HepG2 (cell line): Measurements from ENCODE around the gene RNF208. TPM values are rescaled to one million over a fixed set of nuclear protein-coding genes. Genes with fewer than 3 reads are reported as not detected.

Source experiments
- ATAC-seq: fragments of 200-7000 bp; cut with Tn5 transposase; 3 replicates; pipeline ENCODE4 v1.9.1; 2020; ENCODE audit warnings: mild to moderate bottlenecking, moderate library complexity
- BruUV-seq: library from RNA; stranded (reverse); fragments of 400-500 nt; replicated peaks from 2 replicates; lab custom pipeline; 2021; lab: Mats Ljungman, UMichigan
- CTCF ChIA-PET: fragments of 300-600 bp; formaldehyde crosslinking; extraction: SDS; loops from one replicate; lab custom pipeline; 2021; ENCODE audit warnings: low total read pairs, inconsistent platforms, low intra/inter-chr PET ratio; lab: Yijun Ruan, JAX
- POLR2A ChIA-PET: fragments of 350-600 bp; sonication (Branson Sonifier 250); formaldehyde crosslinking; loops from one replicate; lab custom pipeline; 2020; ENCODE audit warnings: antibody characterized with exemption, inconsistent platforms; lab: Yijun Ruan, JAX
- DNase-seq: peaks from one replicate; pipeline ENCODE4 v3.0.0-alpha.2; 2015; ENCODE audit warnings: low spot score
- FAIRE-seq: peaks from 3 replicates; lab custom pipeline; 2011; peaks lifted over from hg19 to GRCh38; lab: Jason Lieb, UNC
- H2AFZ ChIP-seq: one replicate; pipeline ENCODE4 v1.6.1; 2011; ENCODE audit warnings: low read length, inconsistent platforms
- H3K27ac ChIP-seq: fragments of 300-600 bp; 3 replicates; pipeline ENCODE4 v1.8.0; 2011; ENCODE audit warnings: mixed run types, mild to moderate bottlenecking, mixed read lengths, low read length, inconsistent platforms; ENCODE audit not compliant: insufficient read depth; ENCODE audit errors: extremely low read length
- H3K27me3 ChIP-seq, 2 experiments: fragments of 200-600 bp in 1 of 2; 2 replicates in 1 of 2; 3 replicates in 1 of 2; pipeline versions ENCODE4 v1.6.0 to v1.8.0; 2011; ENCODE audit warnings: low read length in 2 of 2, mild to moderate bottlenecking in 2 of 2, moderate library complexity in 2 of 2, inconsistent platforms in 1 of 2; ENCODE audit not compliant: insufficient read depth in 2 of 2, control insufficient read depth in 1 of 2
- H3K36me3 ChIP-seq, 2 experiments: fragments of 200-600 bp in 1 of 2; replicated peaks in 1 of 2; 2 replicates in 1 of 2; 3 replicates in 1 of 2; pipeline versions ENCODE4 v1.5.1 to v1.8.0; 2011; ENCODE audit warnings: low read length in 2 of 2, inconsistent platforms in 1 of 2; ENCODE audit not compliant: insufficient read depth in 2 of 2, control insufficient read depth in 1 of 2
- H3K4me1 ChIP-seq: 2 replicates; pipeline ENCODE4 v1.5.1; 2012; ENCODE audit warnings: low read length, inconsistent platforms; ENCODE audit not compliant: insufficient read depth
- H3K4me2 ChIP-seq: 2 replicates; pipeline ENCODE4 v1.6.0; 2011; ENCODE audit warnings: low read depth, low read length, inconsistent platforms
- H3K4me3 ChIP-seq, 3 experiments: fragments of 200-600 bp in 1 of 3; sonication (generic), shearing (Covaris generic) in 1 of 3; replicated peaks in 1 of 3; 2 replicates each; pipeline ENCODE4 v1.5.1; 2011 to 2016; ENCODE audit warnings: low read length in 3 of 3, inconsistent platforms in 2 of 3, low read depth in 2 of 3, mild to moderate bottlenecking in 2 of 3, control low read depth in 1 of 3, mixed read lengths in 1 of 3; ENCODE audit not compliant: insufficient read depth in 1 of 3
- H3K79me2 ChIP-seq: one replicate; pipeline ENCODE4 v1.6.1; 2011; ENCODE audit warnings: low read length, inconsistent platforms; ENCODE audit not compliant: insufficient read depth
- H3K9ac ChIP-seq: 2 replicates; pipeline ENCODE4 v1.6.0; 2011; ENCODE audit warnings: mild to moderate bottlenecking, low read depth, low read length, inconsistent platforms; ENCODE audit not compliant: insufficient read depth
- H3K9me3 ChIP-seq: 2 replicates; pipeline ENCODE4 v1.5.1; 2012; ENCODE audit warnings: mild to moderate bottlenecking, low read length
- H4K20me1 ChIP-seq: 2 replicates; pipeline ENCODE4 v1.6.0; 2011; ENCODE audit warnings: inconsistent platforms, mild to moderate bottlenecking, low read length, moderate library complexity; ENCODE audit not compliant: insufficient read depth
- ARNT2 ChIP-seq: sonication (generic); formaldehyde crosslinking; IDR thresholded peaks from 2 replicates; pipeline ENCODE4 v1.8.0; 2022; ENCODE audit warnings: mild to moderate bottlenecking, low read depth, missing genetic modification reagents, moderate library complexity
- ASH2L ChIP-seq: fragments of 300-600, 200-600 bp; sonication (generic); IDR thresholded peaks from 2 replicates; pipeline ENCODE4 v1.7.0; 2017; ENCODE audit warnings: low read depth, mild to moderate bottlenecking, moderate library complexity, mixed read lengths, low read length; ENCODE audit not compliant: insufficient read length
- ATF7 ChIP-seq, 2 experiments: fragments of 450-650 bp in 1 of 2; sonication (generic) in 1 of 2; formaldehyde crosslinking in 1 of 2; IDR thresholded peaks; 2 replicates each; pipeline versions ENCODE4 v1.4.0 to v1.6.1; 2016 to 2020; ENCODE audit warnings: antibody characterized with exemption in 1 of 2, mild to moderate bottlenecking in 1 of 2, missing genetic modification reagents in 1 of 2
- ELF3 ChIP-seq: IDR thresholded peaks from 2 replicates; pipeline ENCODE4 v1.6.1; 2016; ENCODE audit warnings: missing genetic modification reagents, missing compliant biosample characterization
- ELK4 ChIP-seq: sonication (generic); formaldehyde crosslinking; IDR thresholded peaks from 2 replicates; pipeline ENCODE4 v1.9.0; 2021; ENCODE audit warnings: missing genetic modification reagents, borderline replicate concordance
- KLF9 ChIP-seq: IDR thresholded peaks from 2 replicates; pipeline ENCODE4 v1.6.1; 2016; ENCODE audit warnings: low read depth
- MEIS2 ChIP-seq: sonication (generic); formaldehyde crosslinking; IDR thresholded peaks from 2 replicates; pipeline ENCODE4 v1.9.0; 2021; ENCODE audit warnings: mild to moderate bottlenecking, missing genetic modification reagents
- NRL ChIP-seq: sonication (generic); formaldehyde crosslinking; IDR thresholded peaks from 2 replicates; pipeline ENCODE4 v1.5.0; 2020; ENCODE audit warnings: missing genetic modification reagents, mild to moderate bottlenecking, moderate library complexity, borderline replicate concordance
- ZNF256 ChIP-seq: sonication (generic); formaldehyde crosslinking; conservative IDR thresholded peaks from 2 replicates; pipeline ENCODE4 v1.4.0; 2020; ENCODE audit warnings: missing genetic modification reagents
- ZNF329 ChIP-seq: sonication (generic); formaldehyde crosslinking; IDR thresholded peaks from 2 replicates; pipeline ENCODE4 v1.9.0; 2021; ENCODE audit warnings: low read depth, mild to moderate bottlenecking, missing genetic modification reagents
- ZNF407 ChIP-seq: sonication (generic); formaldehyde crosslinking; IDR thresholded peaks from one replicate; pipeline ENCODE4 v1.5.1; 2020; ENCODE audit warnings: mild to moderate bottlenecking, missing genetic modification reagents; ENCODE audit errors: not compliant biosample characterization
- WGBS: methylation state at CpG from one replicate; pipeline ENCODE4 v1.1.6; 2017; ENCODE audit warnings: low lambda C conversion rate; 5-methylcytosine and 5-hydroxymethylcytosine counted together
- in situ Hi-C: cut with HindIII; loops from 2 replicates; pipeline ENCODE4 v1.10.0; 2017; ENCODE audit warnings: low pct_unique_long_range_greater_than_20kb; ENCODE audit not compliant: extremely low pct_ligation_motif_present
- intact Hi-C: fragments of 100-400 bp; cut with micrococcal nuclease; formaldehyde crosslinking; loops from one replicate; pipeline ENCODE4 v1.10.0; 2022; ENCODE audit not compliant: unreplicated experiment
- polyA plus RNA-seq, 8 experiments: library from polyadenylated mRNA; depleted of rRNA in 3 of 8; stranded (reverse) in 7 of 8; unstranded in 1 of 8; fragments of >200 nt; fragmentation: Illumina TruSeq in 4 of 8; extraction: Trizol in 4 of 8; gene quantifications; 2 replicates each; pipeline versions ENCODE4 v1.2.1 to v1.2.3, GENCODE V29; 2011 to 2016; ENCODE audit warnings: low read depth in 4 of 8, missing spikeins in 1 of 8, mixed read lengths in 1 of 8; ENCODE audit not compliant: insufficient read depth in 1 of 8
- total RNA-seq, 5 experiments: library from RNA; depleted of rRNA; stranded (reverse); fragments of >200 nt; fragmentation: Illumina TruSeq; extraction: Trizol; gene quantifications; 2 replicates each; pipeline ENCODE4 v1.2.3, GENCODE V29; 2016; ENCODE audit warnings: low read depth in 1 of 5
- TF ChIP-seq, protein P1 (sequence below): IDR thresholded peaks from 2 replicates; pipeline ENCODE4 v1.6.1; 2016; ENCODE audit warnings: low read depth, control low read depth

RNF208 gene
- total and polyA plus RNA-seq, 2 of the 13 experiments (the other 11 are each of a cell fraction or from before 2014, with no cell fraction given): 1.6 to 2.1 TPM

DNA sequence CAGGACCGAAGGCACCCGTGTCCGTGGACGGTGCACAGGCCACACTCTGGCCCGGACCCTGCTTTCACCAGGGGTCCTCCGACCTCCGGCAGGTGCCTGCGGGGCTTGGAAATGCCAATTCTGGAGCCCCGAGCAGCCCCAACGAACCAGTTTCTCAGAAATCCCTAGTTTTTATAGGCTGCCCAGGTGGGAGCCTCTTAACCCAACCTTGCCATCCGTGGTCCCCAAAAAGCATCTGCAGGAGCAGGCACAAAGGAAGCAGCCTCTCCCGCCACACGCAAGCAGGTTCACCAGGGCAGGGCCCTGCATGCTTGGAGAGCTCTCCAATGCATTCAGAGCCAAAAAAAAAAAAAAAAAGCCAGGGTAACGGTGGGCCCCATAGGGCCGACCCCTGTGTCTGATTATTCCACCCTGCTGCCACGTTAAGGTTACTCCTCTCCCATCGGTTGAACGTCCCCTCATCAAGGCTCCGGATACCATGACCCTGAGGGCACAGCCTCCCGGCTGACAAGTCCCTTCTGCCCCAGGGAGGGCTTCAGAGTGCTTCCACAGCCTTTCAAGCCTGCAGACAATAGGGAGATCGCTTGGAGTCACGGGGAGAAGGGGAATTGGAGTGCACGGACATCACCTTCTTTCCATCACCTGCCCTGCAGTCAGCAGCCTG, 20.7 kb downstream of the RNF208 start:
- Histone ChIP-seq H2AFZ (no peak overlapping the region), H3K4me3 (peak overlapping the region; percentile 57 to 78 (median 58); a peak in 5 of 6 replicates), H3K4me1 (peaks cover 67% of the 10 kb centered on the region), H3K36me3 (no peaks in the 10 kb centered on the region), H3K9me3 (no peaks in the 10 kb centered on the region), H4K20me1 (peaks cover 4% of the 10 kb centered on the region; the same call in 1 of the 2 replicates), H3K4me2 (peak overlapping the region; percentile 95), H3K27me3 (no peaks in the 10 kb centered on the region; a peak in 1 of 5 replicates), H3K27ac (peak overlapping the region; percentile 96), H3K79me2 (peaks cover 65% of the 10 kb centered on the region), H3K9ac (peak overlapping the region; percentile 85)
- no peak for FAIRE-seq
- WGBS: 6% methylated on average over 19 of the region's 23 CpGs
- no peak for ATAC-seq
- DNase-seq: no peak
- in situ Hi-C loops: no loop called here
- intact Hi-C loops: loop anchor here (2.0 kb wide), 1 partner anchor 21 kb away; the partner anchor contains the start of gene RNF208
- POLR2A ChIA-PET: interaction anchor here (0.8 to 8.8 kb wide), 23 partner anchors 8 to 146 kb away, joined by 3 to 225 read pairs (median 7); partner anchors contain the start of genes ANAPC2, CYSRT1, MAN1B1 and NELFB
- no TSS peak for BruUV-seq
- CTCF ChIA-PET: no interaction called here
- TF ChIP-seq ASH2L: peak; percentile 8
- TF ChIP-seq MEIS2: no peak
- no peak for TF ChIP-seq ELF3 (CRISPR knock-in tag)
- TF ChIP-seq ZNF256 (CRISPR knock-in tag): no peak
- TF ChIP-seq ZNF407 (CRISPR knock-in tag): peak; percentile 14
- TF ChIP-seq ELK4 (CRISPR knock-in tag): no peak
- TF ChIP-seq ATF7 (IDR thresholded peaks at IDR 0.05): no peak
- no peak for TF ChIP-seq ATF7 (CRISPR knock-in tag; IDR thresholded peaks at IDR 0.05)
- no peak for TF ChIP-seq KLF9 (CRISPR knock-in tag)
- no peak for TF ChIP-seq NRL
- TF ChIP-seq, protein P1, sequence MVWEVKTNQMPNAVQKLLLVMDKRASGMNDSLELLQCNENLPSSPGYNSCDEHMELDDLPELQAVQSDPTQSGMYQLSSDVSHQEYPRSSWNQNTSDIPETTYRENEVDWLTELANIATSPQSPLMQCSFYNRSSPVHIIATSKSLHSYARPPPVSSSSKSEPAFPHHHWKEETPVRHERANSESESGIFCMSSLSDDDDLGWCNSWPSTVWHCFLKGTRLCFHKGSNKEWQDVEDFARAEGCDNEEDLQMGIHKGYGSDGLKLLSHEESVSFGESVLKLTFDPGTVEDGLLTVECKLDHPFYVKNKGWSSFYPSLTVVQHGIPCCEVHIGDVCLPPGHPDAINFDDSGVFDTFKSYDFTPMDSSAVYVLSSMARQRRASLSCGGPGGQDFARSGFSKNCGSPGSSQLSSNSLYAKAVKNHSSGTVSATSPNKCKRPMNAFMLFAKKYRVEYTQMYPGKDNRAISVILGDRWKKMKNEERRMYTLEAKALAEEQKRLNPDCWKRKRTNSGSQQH: no peak
- TF ChIP-seq ARNT2 (CRISPR knock-in tag): no peak; the same call in 1 of the 2 replicates
- TF ChIP-seq ZNF329: no peak
